NCI-H187 treated with DMSO at 0.1 percent for 48 hours (cell line): ENCODE data around the gene CYSRT1.
A peak's percentile ranks its signal among the peaks of the same experiment; 100 is the strongest.

Experiments used
- DNase-seq: peaks from one replicate; lab custom pipeline; 2025; lab: John Stamatoyannopoulos, UW

Gene CYSRT1

GRCh38 chr9:137212520-137212919 is 12.5 kb upstream of the CYSRT1 start:
- DNase-seq = no peak

GRCh38 chr9:137213160-137214060 is 11.6 kb upstream of the CYSRT1 start:
- no peak for DNase-seq

GRCh38 chr9:137214620-137215019 is 10.4 kb upstream of the CYSRT1 start:
- no peak for DNase-seq

DNA sequence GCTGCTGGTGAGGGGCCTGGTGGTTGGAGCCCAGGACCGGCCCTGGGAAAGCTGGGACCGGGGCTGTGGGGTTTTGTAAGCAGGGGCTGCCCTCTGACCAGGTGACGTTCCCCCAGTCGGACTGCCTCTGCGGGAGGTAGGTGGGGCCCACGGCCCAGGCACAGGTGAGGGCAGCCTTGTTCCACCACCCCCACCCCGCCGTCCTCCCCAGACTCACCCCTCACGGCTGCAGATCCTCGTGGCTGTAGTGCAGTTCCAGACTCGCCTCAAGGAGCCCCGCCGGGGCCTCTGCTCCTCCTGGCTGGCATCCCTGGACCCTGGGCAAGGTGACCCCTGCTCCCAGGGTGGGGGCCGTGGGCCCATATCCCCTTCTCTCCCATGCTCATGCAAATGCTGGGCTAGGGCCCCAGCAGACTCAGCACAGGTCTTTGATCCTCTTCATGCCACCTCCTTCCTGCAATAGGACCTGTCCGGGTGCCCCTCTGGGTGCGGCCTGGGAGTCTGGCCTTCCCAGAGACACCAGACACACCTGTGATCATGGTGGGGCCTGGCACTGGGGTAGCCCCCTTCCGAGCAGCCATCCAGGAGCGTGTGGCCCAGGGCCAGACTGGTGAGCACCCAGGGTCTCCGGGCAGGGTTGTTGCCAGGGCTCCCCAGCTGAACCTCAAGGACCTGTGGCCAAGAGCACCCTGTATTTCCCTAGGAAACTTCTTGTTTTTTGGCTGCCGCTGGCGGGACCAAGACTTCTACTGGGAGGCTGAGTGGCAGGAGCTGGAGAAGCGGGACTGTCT is 9.6 kb upstream of the CYSRT1 start:
- DNase-seq = no peak

DNA sequence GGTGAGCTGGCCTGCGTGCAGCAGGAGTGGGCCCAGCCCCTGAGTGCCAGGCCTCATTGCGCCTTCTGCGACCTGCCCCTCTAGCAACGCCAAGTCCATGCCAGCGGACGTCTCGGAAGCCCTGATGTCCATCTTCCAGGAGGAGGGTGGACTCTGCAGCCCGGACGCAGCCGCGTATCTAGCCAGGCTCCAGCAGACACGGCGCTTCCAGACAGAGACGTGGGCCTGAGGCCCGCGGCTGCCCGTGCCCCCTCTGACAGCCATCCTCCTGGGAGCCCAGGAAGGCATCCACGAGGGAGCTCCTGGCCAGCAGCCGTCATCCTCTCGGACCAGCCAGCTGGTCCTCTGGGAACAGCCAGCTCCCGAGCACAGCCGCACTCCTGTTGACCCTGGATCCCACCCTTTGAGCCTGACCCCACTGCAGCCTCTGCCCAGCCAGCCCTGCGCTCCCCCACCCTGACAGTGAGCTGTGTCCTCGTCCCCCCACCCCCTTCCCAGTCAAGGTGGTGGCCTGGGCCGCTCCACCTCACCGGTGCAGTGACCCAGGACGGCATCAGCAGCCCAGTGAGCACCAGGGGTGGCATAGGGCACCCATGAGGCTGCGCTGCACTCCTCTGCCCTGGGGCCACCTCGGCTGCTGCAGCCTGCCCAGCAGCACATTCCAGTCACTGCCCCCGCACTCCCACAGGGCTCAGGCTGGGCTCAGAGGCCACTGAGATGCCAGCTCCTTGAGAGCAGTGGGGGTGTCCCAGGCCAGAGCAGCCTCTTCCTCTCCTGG is 8.6 kb upstream of the CYSRT1 start:
- no peak for DNase-seq

DNA sequence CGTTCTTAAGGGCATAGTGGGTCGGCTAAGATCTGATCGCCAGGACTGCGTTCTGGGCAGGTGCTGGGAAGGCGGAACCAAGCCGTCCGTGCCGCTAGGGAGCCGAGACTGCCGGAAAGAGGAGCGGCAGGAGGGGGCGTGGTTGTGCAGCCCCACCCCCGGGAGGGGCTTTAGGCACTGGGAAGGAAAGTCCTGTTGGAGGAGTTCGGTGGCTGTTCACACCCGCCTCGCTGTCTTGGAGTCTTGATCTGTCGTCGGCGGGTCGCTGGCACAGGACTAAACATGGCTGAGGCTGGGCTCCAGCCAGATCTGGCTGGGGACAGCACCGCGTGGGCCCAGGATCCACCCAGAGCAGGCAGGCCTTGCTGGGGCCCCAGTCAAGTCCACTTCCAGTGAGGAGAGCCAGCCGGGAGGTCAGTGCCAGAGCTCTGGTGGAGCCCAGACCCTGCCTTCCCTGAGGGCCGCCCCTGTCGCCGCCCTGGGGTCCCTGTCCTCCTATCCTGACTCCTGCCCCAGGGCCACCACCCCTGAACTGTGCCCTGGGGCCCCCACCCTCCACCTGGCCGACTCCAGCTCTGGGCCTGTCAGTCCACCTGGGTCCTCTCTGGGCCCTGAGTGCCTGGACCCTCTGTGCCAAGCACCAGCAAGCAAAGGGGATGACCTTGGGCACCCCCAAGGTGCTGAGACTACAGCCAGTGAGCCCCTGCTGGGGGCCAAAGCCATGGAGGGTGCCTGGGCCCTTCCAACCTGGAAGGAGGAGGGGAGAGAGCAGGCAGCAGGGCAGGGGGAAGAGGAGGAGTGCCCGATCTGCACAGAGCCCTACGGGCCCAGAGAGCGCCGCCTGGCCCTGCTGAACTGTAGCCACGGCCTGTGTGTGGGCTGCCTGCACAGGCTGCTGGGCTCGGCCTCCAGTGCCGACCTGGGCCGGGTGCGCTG is 7.4 kb upstream of the CYSRT1 start:
- no peak for DNase-seq

DNA sequence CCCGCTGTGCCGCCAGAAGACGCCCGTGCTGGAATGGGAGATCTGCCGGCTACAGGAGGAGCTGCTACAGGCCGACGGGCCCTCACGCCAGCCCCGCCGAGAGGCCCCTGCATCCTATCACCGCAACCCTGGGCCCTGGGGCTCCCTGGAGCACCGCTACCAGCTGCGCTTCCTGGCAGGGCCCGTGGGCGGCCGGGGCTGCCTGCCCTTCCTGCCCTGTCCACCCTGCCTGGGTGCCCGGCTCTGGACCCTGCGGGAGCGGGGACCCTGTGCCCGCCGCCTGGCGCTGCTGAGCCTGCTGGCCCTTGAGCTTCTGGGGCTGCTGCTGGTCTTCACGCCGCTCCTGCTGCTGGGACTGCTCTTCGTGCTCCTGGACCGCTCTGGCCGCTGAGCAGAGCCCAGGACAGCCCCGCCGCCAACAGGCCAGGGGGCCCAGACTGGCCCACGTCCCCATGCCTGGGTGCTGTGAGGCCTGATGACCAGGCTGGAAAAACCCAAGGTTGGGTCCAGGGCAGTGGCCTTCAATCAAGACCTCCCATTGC is 6.7 kb upstream of the CYSRT1 start:
- DNase-seq = no peak

DNA sequence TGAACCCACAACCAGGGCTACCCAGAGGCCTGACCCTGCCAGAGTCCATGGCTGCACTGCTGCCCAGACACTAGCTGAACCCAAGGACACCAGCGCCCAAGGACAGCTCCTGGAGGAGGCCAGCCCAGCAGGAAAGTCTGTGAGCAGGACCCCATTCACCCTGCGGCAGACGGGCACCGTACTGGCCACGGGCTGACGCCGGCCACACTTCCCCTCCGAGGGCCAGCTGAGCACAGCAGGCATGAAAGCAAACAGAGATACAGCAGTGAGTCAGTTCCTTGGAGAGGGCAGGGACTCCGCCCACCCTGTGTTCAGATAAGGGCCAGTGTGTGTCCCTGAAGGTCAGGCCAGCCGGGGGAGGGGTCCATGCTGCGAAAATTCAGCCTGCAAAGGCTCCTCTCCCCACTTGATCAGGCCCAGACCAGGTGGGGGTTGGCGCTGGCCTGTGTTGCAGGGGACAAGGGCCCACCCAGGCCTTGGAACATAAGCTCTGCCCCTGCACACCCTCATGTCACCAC is 6.2 kb upstream of the CYSRT1 start:
- DNase-seq = no peak

GRCh38 chr9:137219757-137220316 is 5.1 kb upstream of the CYSRT1 start:
- no peak for DNase-seq

DNA sequence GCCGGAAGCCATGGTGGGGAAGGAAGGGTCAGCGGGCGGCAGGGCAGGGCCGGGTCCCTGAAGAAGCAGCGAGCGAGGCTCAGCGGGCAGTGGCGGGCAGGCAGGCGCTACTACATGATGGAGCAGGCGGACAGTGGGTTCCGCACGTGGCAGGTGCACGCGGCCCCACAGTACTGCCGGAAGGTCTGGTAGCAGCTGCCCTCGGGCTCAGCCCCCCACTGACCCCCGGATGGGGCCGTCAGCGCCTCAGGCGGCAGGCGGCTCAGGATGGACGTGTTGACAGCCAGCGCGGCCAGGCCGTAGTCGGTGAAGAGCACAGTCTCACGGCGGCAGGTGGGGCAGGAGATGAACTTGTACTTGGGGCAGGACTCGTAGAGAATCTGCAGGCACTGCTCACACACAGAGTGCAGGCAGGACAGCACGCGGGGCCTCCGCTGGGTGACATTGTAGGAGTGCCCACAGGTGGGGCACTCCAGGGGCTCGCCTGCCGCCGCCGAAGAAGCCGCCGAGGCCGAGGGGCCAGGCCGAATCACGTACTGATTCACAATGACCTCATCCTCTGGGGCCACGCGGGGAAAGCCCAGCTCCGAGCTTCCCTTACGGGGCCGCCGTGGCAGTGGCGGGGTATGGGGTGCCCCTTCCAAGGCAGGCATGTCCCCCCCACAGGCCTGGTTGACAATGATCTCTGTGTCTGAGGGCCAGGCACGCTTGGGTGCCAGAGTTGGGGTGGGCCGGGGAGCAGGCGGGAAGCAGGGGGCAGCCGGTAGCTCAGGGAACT is 4.5 kb upstream of the CYSRT1 start:
- no peak for DNase-seq

- DNase-seq = no peak
Measured at GRCh38 chr9:137221095-137221505, 3.9 kb upstream of the CYSRT1 start.

- no peak for DNase-seq
Measured at GRCh38 chr9:137221506-137222111, 3.4 kb upstream of the CYSRT1 start.

DNA sequence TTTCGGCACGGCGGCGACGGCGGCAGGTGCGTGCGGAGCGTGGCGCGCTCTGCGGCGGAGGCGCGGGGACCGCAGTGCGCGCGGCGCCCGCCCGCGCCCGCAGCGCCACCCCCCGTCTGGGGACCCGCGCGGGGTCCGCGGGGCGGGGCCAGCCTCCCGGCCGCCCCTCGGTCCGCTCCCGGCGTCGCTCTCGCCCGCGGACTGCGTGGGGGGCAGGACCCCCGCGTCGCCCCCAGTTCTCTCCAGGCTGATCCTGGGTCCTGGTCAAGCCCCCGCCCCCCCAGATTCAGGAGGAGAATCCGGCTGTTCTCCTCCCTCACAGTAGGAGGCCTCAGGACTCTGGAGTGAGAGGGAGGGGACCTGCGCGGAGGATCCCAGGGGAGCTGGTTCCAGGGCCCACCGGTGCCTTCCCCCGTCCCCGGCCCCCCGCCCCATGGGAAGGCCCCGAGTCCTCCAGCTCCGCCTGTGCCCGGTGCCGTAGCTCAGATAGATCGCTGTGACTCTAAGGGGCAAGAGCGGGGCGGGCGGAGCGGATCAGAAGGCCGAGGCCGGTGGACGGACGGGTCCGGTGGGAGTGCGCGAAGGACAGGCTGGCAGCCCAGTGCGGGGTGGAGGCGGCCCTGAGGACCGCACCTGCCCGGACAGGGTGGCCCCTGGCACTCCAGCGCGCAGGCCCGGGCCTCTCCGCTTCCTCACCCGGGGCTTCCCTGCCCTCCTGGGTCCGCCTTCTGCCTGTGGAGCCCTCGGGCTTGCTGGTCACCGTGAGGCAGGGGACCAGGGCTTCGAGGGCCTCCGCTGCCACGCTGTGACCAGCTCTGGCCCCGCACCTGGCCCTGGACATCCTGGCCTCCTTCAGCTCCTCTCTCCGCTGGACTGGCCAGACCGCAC is 2.5 kb upstream of the CYSRT1 start, which contains the start of gene RNF208:
TSS of gene RNF208 (minus strand) at position 51 of the 888 bp plus-strand sequence. CDS start 1,028 bp downstream, outside the sequence.
- DNase-seq = no peak

GRCh38 chr9:137223078-137223970 is 1.6 kb upstream of the CYSRT1 start:
- peak; percentile 72 for DNase-seq

DNA sequence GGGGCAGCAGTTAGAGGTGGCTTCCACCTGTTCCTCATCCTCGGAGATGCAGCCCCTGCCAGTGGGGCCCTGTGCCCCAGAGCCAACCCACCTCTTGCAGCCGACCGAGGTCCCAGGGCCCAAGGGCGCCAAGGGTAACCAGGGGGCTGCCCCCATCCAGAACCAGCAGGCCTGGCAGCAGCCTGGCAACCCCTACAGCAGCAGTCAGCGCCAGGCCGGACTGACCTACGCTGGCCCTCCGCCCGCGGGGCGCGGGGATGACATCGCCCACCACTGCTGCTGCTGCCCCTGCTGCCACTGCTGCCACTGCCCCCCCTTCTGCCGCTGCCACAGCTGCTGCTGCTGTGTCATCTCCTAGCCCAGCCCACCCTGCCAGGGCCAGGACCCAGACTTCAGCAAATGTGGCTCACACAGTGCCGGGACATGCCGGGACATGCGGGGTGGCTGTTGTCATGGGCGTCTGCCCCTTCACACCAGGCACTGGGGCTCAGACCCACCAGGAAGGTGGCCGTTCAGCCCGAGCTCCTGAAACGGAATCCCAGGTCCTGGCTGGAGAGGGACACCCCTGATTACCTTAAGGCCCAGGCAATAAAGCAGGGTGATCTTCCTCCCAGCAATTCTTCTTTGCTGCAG is 841 bp downstream of the CYSRT1 start:
- DNase-seq = no peak

DNA sequence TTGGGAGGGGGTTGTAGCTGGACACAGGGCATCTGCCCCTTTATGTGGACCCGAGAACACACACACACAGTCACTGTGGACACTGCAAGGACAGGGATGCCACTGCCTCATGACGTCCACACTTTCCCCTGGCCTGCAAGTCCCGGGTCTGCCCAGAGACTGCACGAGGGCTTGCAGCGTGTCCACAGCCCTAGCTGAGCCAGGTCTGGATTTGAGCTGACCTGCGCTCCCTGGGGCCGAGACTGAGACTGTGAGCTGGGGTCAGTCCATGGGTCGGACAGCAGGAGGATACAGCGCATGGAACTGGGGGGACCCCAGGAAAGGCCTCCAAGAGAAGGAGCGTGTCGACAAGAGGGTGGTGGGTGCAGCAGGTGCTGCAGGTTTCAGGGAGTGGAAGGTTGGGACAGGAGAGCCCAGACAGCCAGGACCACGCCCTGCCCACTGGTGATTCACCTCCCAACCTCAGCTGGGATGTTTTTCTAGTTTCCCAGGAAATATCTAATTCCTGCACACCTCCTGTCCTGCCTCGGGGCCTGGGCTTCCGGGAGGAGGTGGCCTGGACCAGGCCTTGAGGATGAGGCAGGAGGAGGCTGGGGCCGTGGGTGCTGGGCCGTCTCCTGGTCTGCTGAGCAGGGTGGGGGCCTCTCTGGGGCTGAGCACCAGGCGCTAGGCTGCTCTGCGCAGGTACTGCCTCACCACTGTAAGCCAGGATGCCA is 1.5 kb downstream of the CYSRT1 start:
- no peak for DNase-seq
